ENCODE data around the gene BSDC1.

BSDC1 gene

GRCh38 chr1:32338637-32339145 lies 55.5 kb downstream of the BSDC1 start:
- in situ Hi-C loops (cut with HindIII; ENCODE audit: low sequenced_read_pairs) = no loop called here

DNA sequence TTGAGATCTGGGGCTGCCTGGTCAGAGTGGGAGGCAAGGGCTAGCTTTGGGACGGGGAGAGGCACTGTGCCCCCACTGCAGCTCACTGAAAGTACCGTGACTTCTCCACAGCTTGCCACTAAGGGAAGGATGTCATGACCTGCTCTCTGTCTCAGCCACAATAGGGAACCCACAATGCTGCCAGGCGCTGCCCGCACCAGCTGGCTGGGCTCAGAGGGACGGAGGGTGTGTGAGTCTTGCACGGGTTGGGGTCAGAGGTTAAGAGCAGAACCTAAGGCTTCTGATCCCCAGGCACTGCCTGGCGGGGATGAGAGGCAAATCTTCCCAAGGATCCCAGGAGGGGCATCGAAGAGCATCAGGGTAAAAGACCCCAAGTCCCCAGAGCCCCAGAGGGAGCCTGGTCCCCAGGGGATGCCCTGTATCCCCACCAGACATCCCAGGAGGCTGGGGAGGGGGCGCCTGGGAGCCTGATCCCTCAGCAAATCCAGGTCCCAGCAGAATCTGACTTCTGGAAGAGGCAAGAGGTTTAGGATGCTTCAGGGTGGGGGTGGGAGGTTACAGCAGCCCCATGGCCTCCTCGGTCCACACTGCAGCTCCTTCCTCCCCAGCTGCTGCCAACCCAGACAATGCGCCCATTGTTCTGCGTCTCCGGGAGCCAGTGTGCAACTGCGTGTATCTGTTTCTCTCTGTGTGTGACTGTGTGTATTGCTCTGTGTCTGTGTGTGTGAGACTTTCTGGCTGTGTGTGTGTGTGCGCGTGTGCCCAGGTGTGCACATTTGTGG lies 56.2 kb downstream of the BSDC1 start:
- in situ Hi-C loops (cut with HindIII; ENCODE audit: low sequenced_read_pairs) = no loop called here

DNA sequence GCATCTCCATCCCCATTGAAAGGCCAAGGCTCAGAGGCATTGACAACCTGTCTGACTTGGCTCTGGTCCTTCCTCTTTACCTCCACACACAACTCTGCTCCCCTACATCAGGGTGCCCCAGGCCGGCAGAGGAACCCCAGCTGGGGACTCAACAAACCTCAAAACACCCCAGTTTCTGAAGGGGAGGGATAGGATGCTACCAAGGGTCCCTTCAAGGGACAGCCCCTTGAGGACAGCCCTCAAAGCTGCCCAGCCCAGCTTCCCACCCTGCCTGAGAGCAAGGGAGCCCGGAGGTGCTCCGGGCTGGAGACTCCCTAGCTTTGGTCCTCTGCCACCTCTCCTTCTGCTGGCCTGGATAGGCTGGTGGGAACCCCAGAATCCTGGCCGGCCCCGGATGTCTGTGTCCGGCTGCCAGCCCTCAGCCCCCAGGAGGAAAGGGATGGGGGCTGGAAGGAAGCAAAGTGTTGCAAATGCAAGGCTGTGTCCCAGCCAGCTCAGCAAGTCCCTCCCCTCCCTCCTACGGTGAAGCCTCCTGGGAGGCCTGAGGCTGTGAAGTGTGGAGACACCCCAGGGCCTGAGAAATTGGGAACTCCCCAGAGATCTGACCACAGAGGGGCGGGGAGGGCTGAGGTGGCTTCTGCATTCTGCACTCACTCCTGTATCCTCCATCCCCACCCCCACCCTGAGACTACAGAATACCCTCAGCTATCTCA lies 57.1 kb downstream of the BSDC1 start:
- in situ Hi-C loops (cut with HindIII; ENCODE audit: low sequenced_read_pairs) = no loop called here

DNA sequence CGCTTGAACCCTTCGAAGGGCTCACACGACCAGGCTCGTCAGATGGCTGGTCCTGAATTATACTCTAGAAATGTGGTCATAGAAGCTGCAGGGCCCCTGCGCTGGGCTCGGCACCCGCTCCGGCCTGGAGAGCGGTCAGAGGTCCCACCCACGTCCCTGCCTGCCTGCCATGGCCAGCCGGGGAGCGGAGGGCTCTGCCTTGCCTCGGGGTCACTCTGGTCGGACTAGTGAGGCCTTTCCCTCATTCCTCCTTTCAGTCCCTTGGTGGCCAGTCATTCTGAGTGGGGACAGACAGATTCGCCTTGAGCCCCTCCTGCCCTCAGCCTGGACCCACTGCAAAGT lies 57.7 kb downstream of the BSDC1 start:
- in situ Hi-C loops (cut with HindIII; ENCODE audit: low sequenced_read_pairs) = no loop called here

DNA sequence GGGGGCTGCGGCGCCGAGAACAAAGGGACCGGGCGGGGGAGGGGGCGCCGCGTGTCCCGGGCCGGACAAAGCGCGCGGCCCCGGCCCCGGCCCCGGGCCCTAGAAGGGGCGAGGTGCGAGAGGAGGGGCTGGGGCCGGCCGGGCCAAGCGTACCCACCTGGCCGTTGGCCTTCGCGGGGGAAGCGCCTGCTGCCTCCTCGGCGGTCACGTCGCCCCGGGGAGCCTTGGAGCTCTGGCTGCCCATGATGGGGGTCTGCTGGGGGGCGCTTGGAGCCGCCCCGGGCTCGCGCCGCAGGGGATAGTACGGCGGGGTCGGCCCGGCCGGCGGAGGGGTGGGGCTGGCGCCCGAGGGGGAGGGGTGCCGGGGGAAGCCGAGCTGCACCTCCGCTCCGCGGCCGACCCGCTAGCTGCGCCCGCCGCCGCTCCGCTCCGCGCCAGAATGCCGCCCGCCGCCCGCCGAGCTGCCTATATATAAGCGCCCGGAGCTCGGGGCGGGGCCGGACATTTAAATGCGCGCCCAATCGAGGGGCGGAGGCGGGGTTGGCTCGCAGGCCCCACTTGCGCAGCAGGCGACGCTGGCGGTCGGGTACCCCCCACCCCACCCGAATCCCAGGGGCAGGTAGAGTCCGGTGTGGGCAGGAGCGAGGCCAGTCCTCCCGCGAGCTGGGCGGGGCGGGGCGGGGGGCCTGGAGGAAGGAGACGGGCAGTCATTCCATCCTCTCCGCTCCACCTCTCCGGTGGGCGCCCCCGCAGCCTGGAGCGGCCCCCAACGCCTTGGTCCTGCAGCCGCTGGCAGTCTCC lies 58.3 kb downstream of the BSDC1 start, which contains the start of gene MARCKSL1:
MARCKSL1 (minus strand) TSS at position 444 of the 801 bp plus-strand sequence; CDS start at position 244, 200 bp downstream.
- in situ Hi-C loops (cut with HindIII; ENCODE audit: low sequenced_read_pairs) = no loop called here

GRCh38 chr1:32335535-32335789 lies 58.8 kb downstream of the BSDC1 start:
- in situ Hi-C loops (cut with HindIII; ENCODE audit: low sequenced_read_pairs) = no loop called here

DNA sequence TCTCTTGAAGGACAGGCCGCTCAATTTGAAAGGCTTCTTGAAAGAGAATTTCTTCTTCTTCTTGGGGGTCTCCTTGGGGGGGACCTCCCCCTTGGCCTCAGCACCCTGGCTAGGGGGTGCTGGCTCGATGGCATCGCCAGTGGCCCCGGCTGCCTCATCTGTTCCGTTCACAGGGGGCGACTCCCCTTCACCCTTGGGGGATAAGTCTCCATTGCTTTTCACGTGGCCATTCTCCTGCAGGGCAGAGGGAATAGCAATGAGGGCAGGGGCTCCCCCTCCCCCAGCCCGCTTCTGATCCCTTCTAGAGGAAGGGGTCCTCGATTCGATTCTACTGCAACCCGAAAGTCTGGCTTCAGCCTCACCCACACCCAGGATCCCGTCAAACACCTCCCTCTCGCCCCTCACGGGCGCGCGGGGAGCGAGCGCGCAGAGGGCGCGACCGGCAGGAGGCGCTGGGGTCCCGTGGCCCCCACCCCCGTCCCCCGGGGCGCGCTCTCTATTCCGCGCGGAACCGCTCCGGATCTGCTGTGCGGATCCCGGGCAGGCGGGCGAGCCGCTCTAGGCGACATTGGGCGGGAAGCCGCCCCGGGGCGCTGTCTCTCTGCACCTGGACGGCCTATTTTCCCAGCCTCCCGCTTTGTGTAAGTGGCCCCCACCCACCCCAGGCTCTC lies 59.2 kb downstream of the BSDC1 start:
- in situ Hi-C loops (cut with HindIII; ENCODE audit: low sequenced_read_pairs) = no loop called here

DNA sequence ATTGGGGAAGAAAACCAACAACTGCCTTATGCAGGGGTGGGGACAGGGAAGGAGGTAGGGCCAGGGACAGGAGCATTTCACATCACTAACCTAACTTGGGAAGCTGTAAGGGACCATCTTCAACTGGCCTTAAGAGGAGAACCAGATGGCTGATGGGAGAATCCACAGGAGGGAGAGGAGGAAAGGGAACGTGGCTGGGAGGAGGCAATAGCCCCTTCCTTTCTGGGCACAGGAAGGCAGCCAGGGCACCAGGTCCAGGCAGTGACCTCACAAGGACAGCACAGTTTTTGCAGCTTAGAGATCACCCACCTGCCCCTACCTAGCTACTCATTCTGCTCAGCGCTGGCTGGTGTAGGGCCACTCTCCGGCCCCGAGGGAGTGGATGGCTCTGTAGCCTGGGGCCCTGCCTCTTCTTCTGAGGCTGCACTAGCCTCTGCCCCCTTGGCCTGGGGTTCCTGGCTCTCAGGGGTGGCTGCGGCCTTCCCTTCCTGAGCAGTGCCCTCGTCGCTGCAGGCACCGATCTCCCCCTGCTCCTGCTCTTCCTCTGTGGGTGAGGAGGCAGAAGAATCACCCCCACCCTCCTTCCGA lies 59.9 kb downstream of the BSDC1 start:
- in situ Hi-C loops (cut with HindIII; ENCODE audit: low sequenced_read_pairs) = no loop called here

DNA sequence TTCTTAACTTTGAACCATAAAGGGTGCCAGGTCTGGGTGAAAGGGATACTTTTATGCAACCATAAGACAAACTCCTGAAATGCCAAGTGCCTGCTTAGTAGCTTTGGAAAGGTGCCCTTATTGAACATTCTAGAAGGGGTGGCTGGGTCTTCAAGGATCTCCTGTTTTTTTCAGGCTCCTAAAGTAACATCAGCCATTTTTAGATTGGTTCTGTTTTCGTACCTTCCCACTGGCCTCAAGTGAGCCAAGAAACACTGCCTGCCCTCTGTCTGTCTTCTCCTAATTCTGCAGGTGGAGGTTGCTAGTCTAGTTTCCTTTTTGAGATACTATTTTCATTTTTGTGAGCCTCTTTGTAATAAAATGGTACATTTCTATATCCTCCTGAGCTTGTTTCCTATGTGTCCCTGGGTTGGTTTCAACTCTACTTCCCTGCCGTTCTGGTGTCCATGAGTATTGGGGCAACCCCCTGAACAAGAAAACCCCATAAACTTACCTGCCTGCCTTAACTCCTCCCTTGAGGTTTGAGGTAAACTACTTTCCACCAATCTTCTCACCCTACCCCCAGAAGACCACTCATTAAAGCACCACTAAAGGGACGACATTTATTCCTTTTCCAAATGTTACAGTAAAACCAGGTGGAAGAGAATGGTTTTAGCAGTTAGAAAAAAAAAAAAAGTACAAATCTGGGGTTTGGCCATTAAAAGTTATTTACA lies 60.8 kb downstream of the BSDC1 start:
- in situ Hi-C loops (cut with HindIII; ENCODE audit: low sequenced_read_pairs) = no loop called here

- in situ Hi-C loops (cut with HindIII; ENCODE audit: low sequenced_read_pairs) = no loop called here
Measured at GRCh38 chr1:32332290-32333079, 61.8 kb downstream of the BSDC1 start.

DNA sequence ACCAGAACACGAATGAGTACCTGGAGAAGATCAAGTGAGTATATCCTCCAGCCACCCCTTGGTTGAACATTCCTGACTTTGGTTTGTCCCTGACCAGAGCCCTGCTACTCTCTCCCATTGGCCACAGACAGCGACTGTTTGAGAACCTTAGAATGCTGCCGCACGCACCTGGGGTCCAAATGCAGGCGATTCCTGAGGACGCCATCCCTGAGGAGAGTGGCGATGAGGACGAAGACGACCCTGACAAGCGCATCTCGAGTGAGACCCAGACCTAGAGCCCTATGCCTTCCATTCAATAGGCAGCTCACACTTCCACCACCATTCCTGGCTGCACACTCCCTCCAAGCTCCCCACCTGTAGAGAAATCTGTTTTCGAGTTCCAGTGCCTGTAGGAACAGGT lies 62.7 kb downstream of the BSDC1 start:
- in situ Hi-C loops (cut with HindIII; ENCODE audit: low sequenced_read_pairs) = no loop called here

DNA sequence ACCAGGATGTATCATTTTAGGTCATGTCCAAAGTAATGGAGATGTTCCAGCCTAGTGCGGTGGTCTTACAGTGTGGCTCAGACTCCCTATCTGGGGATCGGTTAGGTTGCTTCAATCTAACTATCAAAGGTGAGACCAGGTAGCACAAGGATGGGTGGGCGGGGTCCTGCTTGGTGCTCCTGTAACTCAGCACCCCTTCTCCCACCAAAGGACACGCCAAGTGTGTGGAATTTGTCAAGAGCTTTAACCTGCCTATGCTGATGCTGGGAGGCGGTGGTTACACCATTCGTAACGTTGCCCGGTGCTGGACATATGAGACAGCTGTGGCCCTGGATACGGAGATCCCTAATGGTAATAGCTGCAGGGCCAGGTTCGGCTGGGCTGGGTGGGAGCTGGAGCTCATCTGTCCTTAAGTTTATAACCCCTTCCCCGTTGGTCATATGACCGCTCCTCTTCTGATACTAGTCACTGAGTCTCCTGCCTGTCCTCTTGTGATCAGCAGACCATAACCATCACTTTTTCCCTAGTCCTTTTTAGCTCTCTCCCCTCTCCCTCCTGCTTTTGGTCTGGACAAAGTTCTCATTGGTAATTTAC lies 63.6 kb downstream of the BSDC1 start:
- in situ Hi-C loops (cut with HindIII; ENCODE audit: low sequenced_read_pairs) = no loop called here

DNA sequence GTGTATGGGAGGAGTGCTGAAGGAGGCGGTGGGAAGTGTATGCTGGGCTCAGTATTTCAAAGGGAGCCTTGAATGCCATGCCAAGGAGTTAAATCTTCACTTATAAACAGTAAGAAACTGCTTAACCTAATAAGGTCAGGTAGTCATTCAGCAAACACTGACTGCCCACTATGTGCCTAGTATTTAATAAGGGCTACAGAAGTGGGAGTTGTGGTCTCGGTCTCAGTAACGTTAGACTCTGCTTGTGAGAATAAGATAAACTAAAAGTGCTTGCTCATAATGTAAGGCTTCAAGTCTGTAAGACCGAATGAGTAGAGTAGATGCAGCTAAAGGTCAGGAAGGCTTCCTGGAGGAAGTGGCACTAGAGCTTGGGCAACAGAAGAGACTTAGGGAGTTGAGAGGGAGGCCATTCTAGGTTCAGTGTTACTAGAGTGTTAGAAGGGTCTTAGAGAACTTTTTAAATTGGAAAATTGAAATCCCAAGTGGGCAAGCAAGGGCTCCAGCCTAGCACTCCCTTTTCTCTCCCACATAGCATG lies 64.2 kb downstream of the BSDC1 start:
- in situ Hi-C loops (cut with HindIII; ENCODE audit: low sequenced_read_pairs) = no loop called here

- in situ Hi-C loops (cut with HindIII; ENCODE audit: low sequenced_read_pairs) = no loop called here
Measured at GRCh38 chr1:32327204-32327603, 67.0 kb downstream of the BSDC1 start.

- in situ Hi-C loops (cut with HindIII; ENCODE audit: low sequenced_read_pairs) = no loop called here
Measured at GRCh38 chr1:32321712-32322291, 72.4 kb downstream of the BSDC1 start.

- in situ Hi-C loops (cut with HindIII; ENCODE audit: low sequenced_read_pairs) = no loop called here
Measured at GRCh38 chr1:32318127-32318869, 75.9 kb downstream of the BSDC1 start.

- in situ Hi-C loops (cut with HindIII; ENCODE audit: low sequenced_read_pairs) = no loop called here
Measured at GRCh38 chr1:32316903-32317277, 77.4 kb downstream of the BSDC1 start.
